ENCODE data around the gene ECM1.

DNA sequence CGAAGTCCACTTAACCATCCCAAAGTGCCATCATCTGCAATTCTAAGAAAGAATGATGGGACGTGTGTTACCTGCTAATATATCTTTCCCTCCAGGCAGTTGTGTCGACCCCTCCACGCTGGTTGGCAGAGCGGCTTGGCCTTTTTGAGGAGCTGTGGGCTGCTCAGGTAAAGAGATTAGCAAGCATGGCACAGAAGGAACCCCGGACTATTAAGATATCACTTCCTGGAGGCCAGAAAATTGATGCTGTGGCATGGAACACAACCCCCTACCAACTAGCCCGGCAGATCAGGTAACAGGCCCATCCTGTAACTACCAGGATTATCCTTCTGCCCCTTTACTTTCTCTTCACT lies 20.2 kb upstream of the ECM1 start:
- TF ChIP-seq, protein P1, sequence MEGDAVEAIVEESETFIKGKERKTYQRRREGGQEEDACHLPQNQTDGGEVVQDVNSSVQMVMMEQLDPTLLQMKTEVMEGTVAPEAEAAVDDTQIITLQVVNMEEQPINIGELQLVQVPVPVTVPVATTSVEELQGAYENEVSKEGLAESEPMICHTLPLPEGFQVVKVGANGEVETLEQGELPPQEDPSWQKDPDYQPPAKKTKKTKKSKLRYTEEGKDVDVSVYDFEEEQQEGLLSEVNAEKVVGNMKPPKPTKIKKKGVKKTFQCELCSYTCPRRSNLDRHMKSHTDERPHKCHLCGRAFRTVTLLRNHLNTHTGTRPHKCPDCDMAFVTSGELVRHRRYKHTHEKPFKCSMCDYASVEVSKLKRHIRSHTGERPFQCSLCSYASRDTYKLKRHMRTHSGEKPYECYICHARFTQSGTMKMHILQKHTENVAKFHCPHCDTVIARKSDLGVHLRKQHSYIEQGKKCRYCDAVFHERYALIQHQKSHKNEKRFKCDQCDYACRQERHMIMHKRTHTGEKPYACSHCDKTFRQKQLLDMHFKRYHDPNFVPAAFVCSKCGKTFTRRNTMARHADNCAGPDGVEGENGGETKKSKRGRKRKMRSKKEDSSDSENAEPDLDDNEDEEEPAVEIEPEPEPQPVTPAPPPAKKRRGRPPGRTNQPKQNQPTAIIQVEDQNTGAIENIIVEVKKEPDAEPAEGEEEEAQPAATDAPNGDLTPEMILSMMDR (IDR thresholded peaks at IDR 0.05; ENCODE audit: low read depth, low read length) = no peak
- TF ChIP-seq EZH2phosphoT487 (IDR thresholded peaks at IDR 0.05; ENCODE audit: low read depth) = no peak

All from OCI-LY3 (cell line).